ENCODE data around the gene BCHE.
"Not testable (repeated sequence)": the region's sequence is repeated elsewhere in the genome, so short reads cannot be mapped to it uniquely, and the experiment has no call there.

The BCHE gene

DNA sequence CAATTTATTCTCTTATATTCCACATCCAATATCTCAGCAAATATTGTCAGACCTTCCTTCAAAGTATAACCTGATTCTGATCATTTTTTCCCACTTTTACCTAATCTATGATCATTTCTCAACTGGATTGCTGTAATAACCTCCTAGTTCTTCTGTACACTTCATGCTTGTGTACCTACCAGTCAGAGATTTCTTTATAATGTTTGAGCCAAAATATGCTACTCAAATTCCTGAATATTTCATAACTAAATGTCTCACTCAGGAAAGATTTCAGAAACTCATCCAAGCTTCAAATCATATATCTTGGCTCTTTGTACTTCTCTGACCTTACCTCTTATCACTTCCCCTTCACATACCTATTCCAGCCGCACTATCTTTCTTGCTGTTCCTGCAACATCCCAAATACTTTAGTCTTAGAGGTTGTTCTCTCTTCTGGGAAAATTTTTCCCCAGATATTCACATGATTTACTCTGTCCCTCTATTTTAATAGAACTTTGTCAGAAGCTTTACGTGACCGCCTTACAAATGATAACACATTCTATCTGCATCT, 20.0 kb downstream of the BCHE start:
- Histone ChIP-seq H2AFZ (ENCODE audit: low read length, unreplicated experiment) (no peak overlapping the region), H3K27me3 (ENCODE audit: insufficient read depth, low read length) (no peaks in the 10 kb centered on the region), H3K36me3 (ENCODE audit: insufficient read depth, low read length) (no peaks in the 10 kb centered on the region), H3K27ac (ENCODE audit: low read depth, low read length) (no peak overlapping the region), H3K79me2 (ENCODE audit: control insufficient read depth, insufficient read depth, low read length, unreplicated experiment) (no peaks in the 10 kb centered on the region), H3K4me1 (ENCODE audit: control insufficient read depth, insufficient read depth, low read length, unreplicated experiment) (no peaks in the 10 kb centered on the region), H3K4me3 (ENCODE audit: low read depth, low read length) (no peak overlapping the region)

- no peaks in the 10 kb centered on the region for H3K79me2 ChIP-seq (ENCODE audit: control insufficient read depth, insufficient read depth, low read length, unreplicated experiment)
- H3K4me1 ChIP-seq (ENCODE audit: control insufficient read depth, insufficient read depth, low read length, unreplicated experiment), result no peaks in the 10 kb centered on the region
- H3K4me3 ChIP-seq (ENCODE audit: low read depth, low read length), result no peak overlapping the region
- no peaks in the 10 kb centered on the region for H3K27me3 ChIP-seq (ENCODE audit: insufficient read depth, low read length)
- no peaks in the 10 kb centered on the region for H3K36me3 ChIP-seq (ENCODE audit: insufficient read depth, low read length)
- H2AFZ ChIP-seq (ENCODE audit: low read length, unreplicated experiment), result no peak overlapping the region
- no peak overlapping the region for H3K27ac ChIP-seq (ENCODE audit: low read depth, low read length)
Measured at GRCh38 chr3:165816209-165816608, 21.0 kb downstream of the BCHE start.

DNA sequence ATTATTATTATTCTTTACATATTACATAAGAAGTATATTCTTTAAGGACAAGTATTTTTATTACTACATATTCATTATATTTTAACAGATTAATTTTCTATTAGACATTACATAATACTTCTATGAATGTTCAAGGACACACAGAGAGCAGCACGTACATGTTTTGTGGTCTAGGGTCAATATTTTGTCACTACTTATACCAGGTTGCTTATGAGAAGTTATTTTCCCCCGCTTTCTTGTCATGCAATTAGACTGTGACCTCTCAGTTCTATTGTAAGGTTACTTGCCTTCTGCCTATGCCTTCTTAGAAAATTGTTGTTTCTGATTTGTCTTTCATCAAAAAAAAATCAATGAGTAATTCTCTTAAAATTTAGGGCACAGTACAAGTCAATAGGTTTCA, 21.5 kb downstream of the BCHE start:
- H3K27ac ChIP-seq (ENCODE audit: low read depth, low read length), result no peak overlapping the region
- no peaks in the 10 kb centered on the region for H3K79me2 ChIP-seq (ENCODE audit: control insufficient read depth, insufficient read depth, low read length, unreplicated experiment)
- H3K4me3 ChIP-seq (ENCODE audit: low read depth, low read length), result no peak overlapping the region
- H3K36me3 ChIP-seq (ENCODE audit: insufficient read depth, low read length), result no peaks in the 10 kb centered on the region
- H3K4me1 ChIP-seq (ENCODE audit: control insufficient read depth, insufficient read depth, low read length, unreplicated experiment), result no peaks in the 10 kb centered on the region
- H2AFZ ChIP-seq (ENCODE audit: low read length, unreplicated experiment), result no peak overlapping the region
- no peaks in the 10 kb centered on the region for H3K27me3 ChIP-seq (ENCODE audit: insufficient read depth, low read length)

DNA sequence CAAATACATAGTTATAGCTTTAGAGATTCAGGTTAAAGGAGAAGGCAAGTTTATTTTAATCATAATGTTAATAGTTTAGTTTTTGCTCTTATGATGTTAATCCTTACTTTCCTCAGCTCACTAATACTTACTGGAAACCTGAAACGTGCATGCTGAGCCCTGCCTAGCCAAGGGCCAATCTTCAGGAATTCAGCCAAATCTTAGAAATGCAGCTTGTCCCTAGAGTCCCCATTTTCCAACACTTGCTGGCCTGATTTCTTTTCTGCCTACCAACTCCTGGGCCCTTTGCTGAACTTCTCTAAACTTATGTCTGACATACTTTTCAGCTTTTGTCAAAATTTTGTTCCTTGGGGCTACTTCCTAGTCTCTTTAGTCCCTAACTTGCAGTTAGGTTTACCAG, 22.8 kb downstream of the BCHE start:
- Histone ChIP-seq H3K4me1 (ENCODE audit: control insufficient read depth, insufficient read depth, low read length, unreplicated experiment) (no peaks in the 10 kb centered on the region), H3K36me3 (ENCODE audit: insufficient read depth, low read length) (no peaks in the 10 kb centered on the region), H3K4me3 (ENCODE audit: low read depth, low read length) (no peak overlapping the region), H3K27ac (ENCODE audit: low read depth, low read length) (no peak overlapping the region), H3K79me2 (ENCODE audit: control insufficient read depth, insufficient read depth, low read length, unreplicated experiment) (no peaks in the 10 kb centered on the region), H2AFZ (ENCODE audit: low read length, unreplicated experiment) (no peak overlapping the region), H3K27me3 (ENCODE audit: insufficient read depth, low read length) (no peaks in the 10 kb centered on the region)

- not testable (repeated sequence) for H3K4me1 ChIP-seq (ENCODE audit: control insufficient read depth, insufficient read depth, low read length, unreplicated experiment); H3K27me3 ChIP-seq (ENCODE audit: insufficient read depth, low read length); H3K27ac ChIP-seq (ENCODE audit: low read depth, low read length); H3K4me3 ChIP-seq (ENCODE audit: low read depth, low read length); H3K36me3 ChIP-seq (ENCODE audit: insufficient read depth, low read length); H2AFZ ChIP-seq (ENCODE audit: low read length, unreplicated experiment); H3K79me2 ChIP-seq (ENCODE audit: control insufficient read depth, insufficient read depth, low read length, unreplicated experiment)
Measured at GRCh38 chr3:165807937-165808336, 29.3 kb downstream of the BCHE start.

DNA sequence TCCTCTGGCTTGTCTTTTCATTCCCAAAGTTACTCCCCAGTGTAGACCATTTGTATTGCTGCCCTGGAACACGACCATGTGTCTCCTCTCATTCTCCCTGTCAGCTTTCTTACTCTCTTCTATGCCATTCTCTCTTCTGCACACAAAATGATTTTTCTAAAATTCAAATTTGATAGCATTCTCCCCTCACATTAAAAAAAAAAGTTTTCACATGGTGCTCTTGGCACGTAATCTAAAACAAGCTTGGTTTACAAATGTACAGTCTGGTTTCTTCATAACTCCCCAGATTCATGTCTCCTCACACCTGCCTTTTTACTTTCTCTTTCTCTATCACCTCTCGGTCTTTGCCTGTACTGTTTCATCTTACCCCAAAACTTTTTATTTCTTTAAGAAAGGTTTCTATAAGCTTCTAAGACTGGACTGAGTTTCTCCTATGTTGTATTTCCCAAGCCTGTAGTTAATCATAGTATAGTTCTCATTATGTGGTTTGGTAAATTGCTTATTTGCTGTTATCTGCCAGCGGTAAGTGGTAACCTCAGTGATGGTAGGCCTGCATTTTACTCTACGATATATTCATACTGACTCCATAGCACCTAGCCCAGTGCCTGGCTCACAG, 31.2 kb downstream of the BCHE start:
- peak overlapping the region; percentile 74 for H2AFZ ChIP-seq (ENCODE audit: low read length, unreplicated experiment)
- H3K4me3 ChIP-seq (ENCODE audit: low read depth, low read length), result peak overlapping the region; percentile 72

GRCh38 chr3:165803471-165803870, 33.8 kb downstream of the BCHE start:
- Histone ChIP-seq H2AFZ (ENCODE audit: low read length, unreplicated experiment) (no peak overlapping the region), H3K27ac (ENCODE audit: low read depth, low read length) (no peak overlapping the region), H3K79me2 (ENCODE audit: control insufficient read depth, insufficient read depth, low read length, unreplicated experiment) (no peaks in the 10 kb centered on the region), H3K4me1 (ENCODE audit: control insufficient read depth, insufficient read depth, low read length, unreplicated experiment) (no peaks in the 10 kb centered on the region), H3K36me3 (ENCODE audit: insufficient read depth, low read length) (no peaks in the 10 kb centered on the region), H3K4me3 (ENCODE audit: low read depth, low read length) (no peak overlapping the region), H3K27me3 (ENCODE audit: insufficient read depth, low read length) (no peaks in the 10 kb centered on the region)

More for the DNA sequence above, 31.2 kb downstream of the BCHE start:
- H3K27ac ChIP-seq (ENCODE audit: low read depth, low read length), result no peak overlapping the region
- no peaks in the 10 kb centered on the region for H3K79me2 ChIP-seq (ENCODE audit: control insufficient read depth, insufficient read depth, low read length, unreplicated experiment)
- H3K36me3 ChIP-seq (ENCODE audit: insufficient read depth, low read length), result no peaks in the 10 kb centered on the region
- no peaks in the 10 kb centered on the region for H3K27me3 ChIP-seq (ENCODE audit: insufficient read depth, low read length)
- H3K4me1 ChIP-seq (ENCODE audit: control insufficient read depth, insufficient read depth, low read length, unreplicated experiment), result no peaks in the 10 kb centered on the region

GRCh38 chr3:165800970-165801369, 36.3 kb downstream of the BCHE start:
- no peak overlapping the region for H3K4me3 ChIP-seq (ENCODE audit: low read depth, low read length)
- no peaks in the 10 kb centered on the region for H3K27me3 ChIP-seq (ENCODE audit: insufficient read depth, low read length)
- no peak overlapping the region for H3K27ac ChIP-seq (ENCODE audit: low read depth, low read length)
- H3K36me3 ChIP-seq (ENCODE audit: insufficient read depth, low read length), result no peaks in the 10 kb centered on the region
- no peak overlapping the region for H2AFZ ChIP-seq (ENCODE audit: low read length, unreplicated experiment)
- H3K4me1 ChIP-seq (ENCODE audit: control insufficient read depth, insufficient read depth, low read length, unreplicated experiment), result no peaks in the 10 kb centered on the region
- no peaks in the 10 kb centered on the region for H3K79me2 ChIP-seq (ENCODE audit: control insufficient read depth, insufficient read depth, low read length, unreplicated experiment)

DNA sequence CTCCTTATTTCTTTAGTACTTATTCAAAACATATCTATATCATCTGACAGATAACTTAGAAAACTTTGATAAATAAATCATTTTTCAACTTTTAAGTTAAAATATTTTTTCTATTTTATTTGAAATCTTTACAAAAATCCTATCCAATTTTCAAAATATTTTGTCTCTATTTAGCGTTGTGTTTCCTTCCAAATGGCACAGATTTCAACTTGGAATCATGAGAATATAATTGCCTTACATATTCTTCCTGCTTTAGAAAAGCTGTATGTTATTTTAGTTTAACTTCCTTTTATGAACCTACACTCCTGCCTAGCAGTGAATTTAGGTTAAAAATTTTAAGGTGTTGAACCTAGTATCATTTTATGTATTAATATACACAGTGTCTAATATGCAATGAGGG, 38.2 kb downstream of the BCHE start:
- Histone ChIP-seq H3K4me3 (ENCODE audit: low read depth, low read length) (no peak overlapping the region), H3K4me1 (ENCODE audit: control insufficient read depth, insufficient read depth, low read length, unreplicated experiment) (no peaks in the 10 kb centered on the region), H3K27me3 (ENCODE audit: insufficient read depth, low read length) (no peaks in the 10 kb centered on the region), H2AFZ (ENCODE audit: low read length, unreplicated experiment) (no peak overlapping the region), H3K79me2 (ENCODE audit: control insufficient read depth, insufficient read depth, low read length, unreplicated experiment) (no peaks in the 10 kb centered on the region), H3K27ac (ENCODE audit: low read depth, low read length) (no peak overlapping the region), H3K36me3 (ENCODE audit: insufficient read depth, low read length) (no peaks in the 10 kb centered on the region)

- H3K36me3 ChIP-seq (ENCODE audit: insufficient read depth, low read length), result no peaks in the 10 kb centered on the region
- H3K27me3 ChIP-seq (ENCODE audit: insufficient read depth, low read length), result no peaks in the 10 kb centered on the region
- H3K27ac ChIP-seq (ENCODE audit: low read depth, low read length), result no peak overlapping the region
- H2AFZ ChIP-seq (ENCODE audit: low read length, unreplicated experiment), result no peak overlapping the region
- H3K4me3 ChIP-seq (ENCODE audit: low read depth, low read length), result no peak overlapping the region
- no peaks in the 10 kb centered on the region for H3K4me1 ChIP-seq (ENCODE audit: control insufficient read depth, insufficient read depth, low read length, unreplicated experiment)
- H3K79me2 ChIP-seq (ENCODE audit: control insufficient read depth, insufficient read depth, low read length, unreplicated experiment), result no peaks in the 10 kb centered on the region
Measured at GRCh38 chr3:165797551-165797950, 39.7 kb downstream of the BCHE start.

DNA sequence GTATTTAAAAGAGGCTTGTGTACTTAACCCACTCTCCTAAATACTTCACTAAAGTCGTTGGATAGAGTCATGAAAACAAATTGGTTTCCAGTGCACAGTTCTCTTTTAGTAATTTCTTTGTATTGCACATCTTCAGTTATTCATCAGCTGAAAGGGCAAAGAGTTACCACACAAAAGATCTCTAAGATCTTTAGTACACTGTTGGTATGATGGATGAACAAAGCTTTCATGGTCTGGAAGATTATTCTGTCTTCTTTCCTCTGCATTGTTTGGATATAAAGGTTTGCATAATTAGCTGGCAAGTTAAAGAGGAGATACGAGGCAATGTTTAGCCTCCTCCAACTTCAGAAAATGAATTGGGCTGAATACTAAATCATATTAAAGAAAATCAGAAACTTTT, 40.5 kb downstream of the BCHE start:
- no peak overlapping the region for H3K27ac ChIP-seq (ENCODE audit: low read depth, low read length)
- H3K27me3 ChIP-seq (ENCODE audit: insufficient read depth, low read length), result no peaks in the 10 kb centered on the region
- H2AFZ ChIP-seq (ENCODE audit: low read length, unreplicated experiment), result no peak overlapping the region

More for the DNA sequence above, 40.5 kb downstream of the BCHE start:
- Histone ChIP-seq H3K4me3 (ENCODE audit: low read depth, low read length) (no peak overlapping the region), H3K79me2 (ENCODE audit: control insufficient read depth, insufficient read depth, low read length, unreplicated experiment) (no peaks in the 10 kb centered on the region), H3K4me1 (ENCODE audit: control insufficient read depth, insufficient read depth, low read length, unreplicated experiment) (no peaks in the 10 kb centered on the region), H3K36me3 (ENCODE audit: insufficient read depth, low read length) (no peaks in the 10 kb centered on the region)

All from ACC112 (cell line).